Esophagus muscularis mucosa (tissue), 4 donors: ENCODE measurements around the gene BDNF. TPM values are rescaled to one million over a fixed set of nuclear protein-coding genes. Genes with fewer than 3 reads are reported as not detected.
"Not testable (repeated sequence)": the region's sequence is repeated elsewhere in the genome, so short reads cannot be mapped to it uniquely, and the experiment has no call there.

Experiments
- DNase-seq: peaks from one replicate; pipeline ENCODE4 v3.0.0-alpha.2; 2017; ENCODE audit errors: extremely low spot score
- H3K27ac ChIP-seq, 4 donors: fragments of 200-600 bp; sonication (generic); replicated peaks in 1 of 4; 1 replicate in 3 of 4; 2 replicates in 1 of 4; pipeline ENCODE4 v1.5.1; 2016 to 2019; ENCODE audit warnings: mild to moderate bottlenecking in 1 of 4
- H3K27me3 ChIP-seq, 4 donors: fragments of 200-600 bp; sonication (generic); one replicate each; pipeline versions ENCODE4 v1.5.1 to v1.6.0; 2016 to 2019
- H3K36me3 ChIP-seq, 4 donors: fragments of 200-600 bp; sonication (generic); one replicate each; pipeline ENCODE4 v1.5.1; 2016 to 2019
- H3K4me1 ChIP-seq, 4 donors: fragments of 200-600 bp; sonication (generic); one replicate each; pipeline ENCODE4 v1.5.1; 2016 to 2019
- H3K4me3 ChIP-seq, 4 donors: fragments of 200-600 bp; sonication (generic); 1 replicate in 2 of 4; 2 replicates in 2 of 4; pipeline ENCODE4 v1.5.1; 2016 to 2019; ENCODE audit warnings: mild to moderate bottlenecking in 4 of 4, moderate library complexity in 1 of 4
- H3K9me3 ChIP-seq, 4 donors: fragments of 200-600 bp; sonication (generic); 1 replicate in 3 of 4; 2 replicates in 1 of 4; pipeline ENCODE4 v1.5.1; 2016 to 2019
- EP300 ChIP-seq: sonication (generic); formaldehyde crosslinking; IDR thresholded peaks from one replicate; pipeline ENCODE4 v1.6.1; 2017; ENCODE audit warnings: antibody characterized with exemption
- POLR2A ChIP-seq: fragments of 450-650 bp; IDR thresholded peaks from one replicate; pipeline ENCODE4 v1.6.1; 2017; ENCODE audit warnings: antibody characterized with exemption, moderate library complexity, mild to moderate bottlenecking, low read depth
- POLR2AphosphoS5 ChIP-seq, 2 donors: sonication (generic); formaldehyde crosslinking; IDR thresholded peaks; one replicate each; pipeline ENCODE4 v1.6.1; 2017; ENCODE audit warnings: antibody characterized with exemption in 2 of 2
- WGBS: methylation state at CpG from one replicate; pipeline ENCODE4 v1.1.5; 2018; 5-methylcytosine and 5-hydroxymethylcytosine counted together
- intact Hi-C: fragments of 100-400 bp; cut with DNase I; formaldehyde crosslinking; loops from one replicate; pipeline ENCODE4 v1.15.1; 2023
- total RNA-seq, 4 donors: library from RNA; depleted of rRNA; stranded (reverse); fragments of >200 nt; gene quantifications; one replicate each; pipeline versions ENCODE4 v1.1.0 to v1.2.1, GENCODE V29; 2016
- TF ChIP-seq, protein P1 (sequence below), 3 experiments: fragments of 200-600 bp in 2 of 3; fragments of 450-650 bp in 1 of 3; sonication (generic) in 2 of 3; IDR thresholded peaks; one replicate each; pipeline ENCODE4 v1.5.1; 2017 to 2019; ENCODE audit warnings: antibody characterized with exemption in 3 of 3, mild to moderate bottlenecking in 2 of 3, moderate library complexity in 1 of 3

BDNF gene
- total RNA-seq, 4 donors from 2014 or later: 0.17 to 0.23 (median 0.19) TPM; not detected in 1

- TF ChIP-seq POLR2AphosphoS5 (IDR thresholded peaks at IDR 0.05): no peak
- TF ChIP-seq, protein P1, sequence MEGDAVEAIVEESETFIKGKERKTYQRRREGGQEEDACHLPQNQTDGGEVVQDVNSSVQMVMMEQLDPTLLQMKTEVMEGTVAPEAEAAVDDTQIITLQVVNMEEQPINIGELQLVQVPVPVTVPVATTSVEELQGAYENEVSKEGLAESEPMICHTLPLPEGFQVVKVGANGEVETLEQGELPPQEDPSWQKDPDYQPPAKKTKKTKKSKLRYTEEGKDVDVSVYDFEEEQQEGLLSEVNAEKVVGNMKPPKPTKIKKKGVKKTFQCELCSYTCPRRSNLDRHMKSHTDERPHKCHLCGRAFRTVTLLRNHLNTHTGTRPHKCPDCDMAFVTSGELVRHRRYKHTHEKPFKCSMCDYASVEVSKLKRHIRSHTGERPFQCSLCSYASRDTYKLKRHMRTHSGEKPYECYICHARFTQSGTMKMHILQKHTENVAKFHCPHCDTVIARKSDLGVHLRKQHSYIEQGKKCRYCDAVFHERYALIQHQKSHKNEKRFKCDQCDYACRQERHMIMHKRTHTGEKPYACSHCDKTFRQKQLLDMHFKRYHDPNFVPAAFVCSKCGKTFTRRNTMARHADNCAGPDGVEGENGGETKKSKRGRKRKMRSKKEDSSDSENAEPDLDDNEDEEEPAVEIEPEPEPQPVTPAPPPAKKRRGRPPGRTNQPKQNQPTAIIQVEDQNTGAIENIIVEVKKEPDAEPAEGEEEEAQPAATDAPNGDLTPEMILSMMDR (IDR thresholded peaks at IDR 0.05): no peak
- TF ChIP-seq POLR2A: no peak
- TF ChIP-seq EP300: no peak
- no peak overlapping the region for H3K27ac ChIP-seq
- no peaks in the 10 kb centered on the region for H3K36me3 ChIP-seq
- DNase-seq: no peak
- no peak overlapping the region for H3K4me3 ChIP-seq
- 97% methylated on average over 2 of the region's 2 CpGs for WGBS
- H3K9me3 ChIP-seq: no peaks in the 10 kb centered on the region
- no peaks in the 10 kb centered on the region for H3K4me1 ChIP-seq
- no peaks in the 10 kb centered on the region for H3K27me3 ChIP-seq
- intact Hi-C loops: no loop called here
Measured at GRCh38 chr11:27672836-27673464, 27.3 kb downstream of the BDNF start.

GRCh38 chr11:27665508-27666101 is 34.6 kb downstream of the BDNF start:
- H3K4me1 ChIP-seq, DNase-seq, H3K27me3 ChIP-seq, H3K9me3 ChIP-seq, H3K36me3 ChIP-seq, H3K4me3 ChIP-seq, intact Hi-C loops, H3K27ac ChIP-seq: not testable (repeated sequence)
- 78% methylated on average over 9 of the region's 11 CpGs for WGBS

DNA sequence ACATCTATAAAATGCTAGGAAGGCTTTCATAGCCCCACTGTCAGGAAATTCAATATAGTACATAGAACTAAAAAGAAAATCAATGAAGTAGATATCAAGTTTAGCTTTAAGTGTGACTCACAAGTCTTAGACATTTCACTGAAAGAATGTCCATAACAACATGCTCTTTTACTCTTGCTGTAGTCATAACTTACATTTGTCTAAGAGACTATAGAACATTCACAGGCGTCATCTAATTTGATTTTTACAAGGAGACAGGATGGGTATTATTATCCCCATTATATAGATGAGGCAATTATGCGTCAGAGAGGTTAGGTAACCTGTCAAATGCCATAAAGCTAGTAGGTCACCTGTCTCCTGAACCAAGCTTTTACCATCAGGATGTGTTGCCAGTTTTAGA is 36.9 kb downstream of the BDNF start:
- H3K27ac ChIP-seq: no peak overlapping the region
- peaks cover 0 to 13% (median 2%) of the 10 kb centered on the region in 4 donors for H3K36me3 ChIP-seq
- intact Hi-C loops: no loop called here
- no peak overlapping the region for H3K4me3 ChIP-seq
- H3K27me3 ChIP-seq: no peaks in the 10 kb centered on the region
- WGBS: 95% methylated on average over 2 of the region's 2 CpGs
- H3K4me1 ChIP-seq: no peaks in the 10 kb centered on the region
- TF ChIP-seq POLR2A: no peak
- no peak for TF ChIP-seq POLR2AphosphoS5 (IDR thresholded peaks at IDR 0.05)
- TF ChIP-seq EP300: no peak
- TF ChIP-seq, protein P1 (IDR thresholded peaks at IDR 0.05): no peak
- DNase-seq: no peak
- no peaks in the 10 kb centered on the region for H3K9me3 ChIP-seq

DNA sequence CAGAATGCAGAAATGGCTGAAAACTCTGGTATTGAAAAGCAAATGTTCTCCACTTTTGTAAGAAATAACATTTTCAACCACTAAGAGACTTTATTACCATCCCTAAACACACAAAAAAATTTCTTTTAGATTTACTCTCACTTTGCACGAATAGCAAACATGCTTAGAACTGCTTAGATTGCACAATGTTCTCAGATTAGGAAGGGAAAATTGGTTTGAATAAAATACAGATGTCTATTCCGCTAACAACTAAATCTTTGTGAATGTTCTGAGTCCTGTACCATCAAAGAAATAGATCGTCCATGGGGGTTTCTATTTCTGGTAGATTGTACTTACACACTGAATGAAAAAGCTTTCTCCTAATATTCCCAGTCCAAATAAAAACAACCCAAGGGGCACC is 40.1 kb downstream of the BDNF start:
- intact Hi-C loops: no loop called here
- H3K36me3 ChIP-seq: peaks cover 0 to 13% (median 6%) of the 10 kb centered on the region in 4 donors
- TF ChIP-seq, protein P1 (IDR thresholded peaks at IDR 0.05): no peak
- no peak for TF ChIP-seq EP300
- TF ChIP-seq POLR2AphosphoS5 (IDR thresholded peaks at IDR 0.05): no peak
- TF ChIP-seq POLR2A: no peak
- H3K4me3 ChIP-seq: no peak overlapping the region
- no peak for DNase-seq
- 89% methylated on average over 3 of the region's 3 CpGs for WGBS
- no peaks in the 10 kb centered on the region for H3K9me3 ChIP-seq
- no peaks in the 10 kb centered on the region for H3K4me1 ChIP-seq
- H3K27me3 ChIP-seq: no peaks in the 10 kb centered on the region
- H3K27ac ChIP-seq: no peak overlapping the region

- Histone ChIP-seq H3K36me3 (peaks cover 0 to 13% (median 6%) of the 10 kb centered on the region in 4 donors), H3K4me3 (no peak overlapping the region), H3K27me3 (no peaks in the 10 kb centered on the region), H3K27ac (no peak overlapping the region), H3K9me3 (no peaks in the 10 kb centered on the region), H3K4me1 (no peaks in the 10 kb centered on the region)
- TF ChIP-seq POLR2A (no peak), EP300 (no peak), POLR2AphosphoS5 (IDR thresholded peaks at IDR 0.05) (no peak)
- TF ChIP-seq, protein P1 (IDR thresholded peaks at IDR 0.05): no peak
- intact Hi-C loops: no loop called here
- 70% methylated on average over 2 of the region's 2 CpGs for WGBS
- DNase-seq: no peak
Measured at GRCh38 chr11:27658535-27659236, 41.6 kb downstream of the BDNF start.
